Endometrium (tissue), 2 donors: ENCODE measurements around the gene KLK13.

Source experiments
- FAIRE-seq: peaks from 2 replicates; lab custom pipeline; 2012; peaks lifted over from hg19 to GRCh38; lab: Jason Lieb, UNC
- donor health status: control.
- donor health status: control.

Gene KLK13, protein sequence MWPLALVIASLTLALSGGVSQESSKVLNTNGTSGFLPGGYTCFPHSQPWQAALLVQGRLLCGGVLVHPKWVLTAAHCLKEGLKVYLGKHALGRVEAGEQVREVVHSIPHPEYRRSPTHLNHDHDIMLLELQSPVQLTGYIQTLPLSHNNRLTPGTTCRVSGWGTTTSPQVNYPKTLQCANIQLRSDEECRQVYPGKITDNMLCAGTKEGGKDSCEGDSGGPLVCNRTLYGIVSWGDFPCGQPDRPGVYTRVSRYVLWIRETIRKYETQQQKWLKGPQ

DNA sequence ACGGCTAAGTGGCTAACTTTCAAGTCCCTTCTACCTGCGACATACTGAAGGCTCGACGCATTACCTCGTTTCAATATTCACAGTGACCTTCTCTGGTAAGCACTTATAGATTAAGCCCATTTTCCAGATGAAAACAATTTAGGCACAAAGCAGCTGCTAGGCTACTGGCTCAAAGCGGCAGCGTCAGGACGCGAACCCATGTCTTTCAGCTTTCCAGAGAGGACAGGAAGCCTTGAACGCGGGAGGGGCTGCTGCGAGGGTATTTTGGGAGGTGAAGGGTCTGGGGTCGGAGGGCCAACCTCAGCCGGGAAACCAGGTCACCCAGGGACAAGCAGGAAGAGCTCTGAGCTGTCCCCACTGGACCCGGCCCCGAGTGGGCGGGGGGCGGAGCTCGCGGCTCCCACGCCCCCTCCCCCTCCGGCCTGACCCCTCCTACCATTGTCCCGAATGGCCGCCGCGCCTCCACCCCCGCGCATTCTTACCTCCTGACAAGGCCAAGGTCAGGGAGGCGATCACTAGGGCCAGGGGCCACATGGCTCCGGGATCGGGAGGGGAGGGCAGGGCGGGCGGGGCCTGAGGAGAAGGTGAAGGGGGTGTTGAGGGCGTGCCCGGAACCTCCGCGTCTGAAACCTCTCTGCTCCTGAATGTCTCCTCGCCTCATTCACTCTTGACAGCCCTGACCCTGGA, at the start of gene KLK13:
Gene KLK13, minus strand, starts transcription at position 559 of the 687 bp plus-strand sequence. Its CDS starts 25 bp downstream, at position 534.
- no peak for FAIRE-seq

DNA sequence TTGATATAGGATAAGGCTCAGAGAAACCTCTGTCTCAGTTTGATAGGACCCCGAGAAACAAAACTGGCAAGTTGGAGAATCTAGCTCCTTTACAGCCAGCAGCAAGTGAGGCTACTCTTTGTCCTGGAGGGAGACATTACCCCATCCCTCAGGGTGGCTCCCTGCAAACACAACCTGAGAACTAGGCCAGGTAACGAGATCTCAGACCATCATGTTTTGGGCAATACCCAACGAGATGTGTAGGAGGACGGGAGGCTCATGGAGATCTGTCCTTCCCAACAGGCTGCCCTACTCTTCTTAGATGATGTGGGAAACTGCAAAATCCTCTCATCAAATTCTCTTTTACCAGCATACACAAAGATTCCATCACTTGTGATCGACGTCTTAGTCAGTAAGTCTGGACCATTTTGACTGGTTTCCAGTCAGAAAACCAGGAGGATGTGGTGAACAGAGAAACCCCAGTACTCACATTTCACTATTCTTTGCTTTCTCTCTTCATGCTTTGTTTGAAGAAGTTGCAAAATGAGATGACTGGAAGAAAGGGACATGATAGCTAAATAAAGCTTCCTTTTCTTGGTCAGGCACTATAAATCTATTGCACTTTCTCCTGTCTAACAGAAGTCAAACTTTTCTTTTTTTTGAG, 49.3 kb upstream of the KLK13 start:
- no peak for FAIRE-seq

DNA sequence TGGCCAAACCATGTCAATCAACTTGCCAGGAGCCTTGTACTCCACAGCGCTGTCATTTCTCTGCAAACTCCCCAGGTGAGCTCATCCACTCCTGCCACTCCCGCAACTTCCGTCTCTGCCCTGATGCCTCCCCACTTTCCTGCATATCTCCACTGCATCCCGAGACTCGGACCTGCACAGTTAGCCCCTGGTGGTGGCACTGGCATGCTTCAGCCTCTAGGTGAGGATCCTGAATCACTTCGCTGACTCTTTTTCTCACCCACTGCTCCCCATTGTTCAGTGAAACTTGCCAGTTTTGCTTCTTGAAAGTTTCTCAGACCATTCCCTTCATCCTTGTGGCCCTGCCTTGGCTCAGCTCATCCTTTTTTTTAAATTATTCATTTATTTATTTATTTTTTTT, 46.7 kb upstream of the KLK13 start:
- no peak for FAIRE-seq

GRCh38 chr19:51110666-51110971, 45.7 kb upstream of the KLK13 start:
- FAIRE-seq: no peak

DNA sequence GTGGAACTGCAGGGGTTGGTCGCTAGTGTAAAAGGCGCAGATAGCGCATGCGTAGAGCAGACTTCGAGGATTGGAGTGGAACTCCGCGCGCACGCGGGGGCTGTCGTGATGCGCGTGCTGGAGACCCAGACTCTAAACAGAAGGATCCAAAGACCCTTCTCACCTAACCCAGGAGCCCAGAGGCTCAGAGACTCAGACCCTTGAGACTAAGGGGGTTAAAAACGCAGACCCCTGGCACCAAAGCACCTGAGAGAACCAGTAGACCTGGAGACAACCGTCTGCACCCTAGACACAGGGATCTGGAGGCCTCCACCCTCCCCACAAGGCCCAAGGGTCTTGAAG, 43.9 kb upstream of the KLK13 start:
- FAIRE-seq: no peak

DNA sequence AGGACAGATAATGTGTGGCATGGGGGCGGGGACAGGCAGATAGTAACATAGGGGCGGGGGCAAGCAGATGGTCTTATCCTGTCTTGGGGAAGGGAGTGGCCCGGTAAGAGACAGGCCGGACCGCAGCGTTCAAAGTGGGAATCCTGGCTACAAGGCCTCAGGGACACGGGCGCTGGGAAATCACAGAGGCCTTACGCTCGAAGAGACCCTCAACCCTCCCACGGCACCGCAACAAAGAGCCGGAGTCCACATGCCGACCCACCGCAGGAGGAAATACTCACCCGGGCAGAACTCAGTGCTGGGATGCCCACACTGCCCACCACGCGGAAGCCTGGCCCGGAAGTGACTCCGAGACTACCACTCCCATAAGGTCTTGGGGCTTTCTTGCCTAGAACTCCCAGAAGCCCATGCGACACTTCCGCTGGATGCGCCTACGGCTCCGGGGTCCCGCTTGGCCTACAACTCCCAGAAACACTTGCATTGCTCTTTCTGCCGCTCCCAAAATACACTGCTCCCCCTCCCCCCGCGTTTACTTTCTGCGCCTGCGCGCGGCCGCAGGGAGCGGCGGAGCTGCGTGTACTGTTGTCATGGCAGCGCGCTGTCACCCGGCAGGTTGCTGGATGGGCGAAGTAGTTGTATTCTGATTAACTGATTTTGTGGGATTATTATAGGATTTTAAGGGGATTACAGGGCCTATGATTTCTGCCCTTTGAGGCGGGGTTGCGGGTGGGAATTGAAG, 43.3 kb upstream of the KLK13 start, which contains the start of gene CTU1:
Gene CTU1, minus strand, starts transcription at position 344 of the 739 bp plus-strand sequence. CDS start 3,840 bp downstream, outside the sequence.
- peak; percentile 98 for FAIRE-seq

DNA sequence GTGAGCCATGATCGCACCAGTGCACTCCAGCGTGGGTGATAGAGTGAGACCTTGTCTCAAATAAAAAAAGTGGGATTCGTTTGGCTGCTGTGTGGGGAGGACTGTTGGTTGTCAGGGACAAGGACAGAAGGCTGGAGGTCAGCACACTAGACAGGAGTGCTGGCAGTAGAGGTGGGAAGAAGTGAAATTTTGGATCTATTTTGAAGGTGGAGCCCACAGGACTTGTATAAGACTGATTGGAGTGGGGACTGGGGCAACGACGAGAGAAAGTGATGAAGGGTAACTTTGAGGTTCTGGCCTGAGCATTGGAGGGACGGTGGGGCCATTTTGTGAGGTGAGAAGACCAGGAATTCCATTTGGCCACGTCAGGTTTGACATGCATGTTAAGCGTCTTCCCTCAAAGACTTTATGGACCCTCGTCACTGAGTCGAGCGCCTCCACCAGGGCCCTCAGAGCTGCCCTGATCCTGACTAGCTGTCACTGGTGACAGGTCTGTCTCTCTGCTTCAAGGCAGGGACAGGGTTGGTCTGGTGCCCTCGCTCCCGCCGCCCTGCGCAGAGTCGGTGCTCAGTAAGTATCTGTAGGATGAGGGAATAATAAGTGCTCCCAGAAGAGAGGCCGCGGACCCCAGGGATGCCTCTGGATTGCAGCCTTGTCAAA, 42.6 kb upstream of the KLK13 start:
- no peak for FAIRE-seq

GRCh38 chr19:51103926-51104341, 39.0 kb upstream of the KLK13 start:
- no peak for FAIRE-seq

GRCh38 chr19:51102991-51103390, 38.1 kb upstream of the KLK13 start:
- FAIRE-seq: no peak

DNA sequence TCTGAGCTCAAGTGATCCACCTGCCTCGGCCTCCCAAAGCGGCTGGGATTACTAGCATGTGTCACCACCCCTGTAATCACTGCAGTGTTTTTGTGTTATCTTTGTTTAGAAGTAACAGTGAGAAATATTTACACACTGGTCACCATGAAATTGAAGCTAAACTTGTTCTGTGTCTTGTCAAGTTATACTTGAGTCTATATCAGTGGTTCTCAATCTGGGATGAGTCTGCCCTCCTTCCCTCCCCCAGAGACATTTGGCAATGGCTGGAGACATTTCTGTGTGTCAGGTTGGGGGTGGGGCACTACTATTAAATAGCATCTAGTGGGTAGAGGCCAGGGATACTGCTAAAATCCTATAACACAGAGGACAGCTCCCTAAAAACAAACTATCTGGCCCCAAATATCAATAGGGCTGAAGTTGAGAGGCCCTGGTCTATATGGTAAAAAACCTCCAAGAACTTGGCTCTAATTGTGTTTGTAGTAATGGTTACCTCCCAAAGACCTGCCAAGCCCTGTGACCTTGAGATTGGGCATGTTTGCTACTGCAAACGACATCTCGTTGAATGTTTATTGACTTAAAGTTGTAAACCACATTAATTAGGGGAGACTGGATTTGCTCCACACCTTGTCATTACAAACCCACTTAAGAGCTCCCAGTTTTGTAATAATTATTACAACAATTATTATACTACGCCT, 36.4 kb upstream of the KLK13 start:
- FAIRE-seq: no peak

DNA sequence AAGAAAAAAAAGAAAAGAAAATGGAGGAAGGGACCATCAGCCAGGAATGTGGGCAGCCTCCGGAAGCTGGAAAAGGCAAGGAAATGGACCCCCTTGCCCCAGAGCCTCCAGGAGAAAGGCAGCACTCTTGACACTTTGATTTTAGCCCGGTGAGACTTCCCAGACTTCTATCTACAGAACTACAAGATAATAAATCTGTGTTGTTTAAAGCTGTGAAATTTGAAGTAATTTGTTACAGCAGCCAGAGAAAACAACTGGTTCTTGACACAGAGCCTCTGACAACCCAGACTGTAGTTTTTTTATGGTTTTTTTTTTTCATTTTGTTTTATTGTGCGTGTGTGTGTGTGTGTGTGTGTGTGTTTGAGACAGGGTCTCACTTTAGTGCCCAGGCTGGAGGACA, 35.7 kb upstream of the KLK13 start:
- no peak for FAIRE-seq

- no peak for FAIRE-seq
These were observed 34.1 kb upstream of the KLK13 start for GRCh38 chr19:51099047-51099382.

DNA sequence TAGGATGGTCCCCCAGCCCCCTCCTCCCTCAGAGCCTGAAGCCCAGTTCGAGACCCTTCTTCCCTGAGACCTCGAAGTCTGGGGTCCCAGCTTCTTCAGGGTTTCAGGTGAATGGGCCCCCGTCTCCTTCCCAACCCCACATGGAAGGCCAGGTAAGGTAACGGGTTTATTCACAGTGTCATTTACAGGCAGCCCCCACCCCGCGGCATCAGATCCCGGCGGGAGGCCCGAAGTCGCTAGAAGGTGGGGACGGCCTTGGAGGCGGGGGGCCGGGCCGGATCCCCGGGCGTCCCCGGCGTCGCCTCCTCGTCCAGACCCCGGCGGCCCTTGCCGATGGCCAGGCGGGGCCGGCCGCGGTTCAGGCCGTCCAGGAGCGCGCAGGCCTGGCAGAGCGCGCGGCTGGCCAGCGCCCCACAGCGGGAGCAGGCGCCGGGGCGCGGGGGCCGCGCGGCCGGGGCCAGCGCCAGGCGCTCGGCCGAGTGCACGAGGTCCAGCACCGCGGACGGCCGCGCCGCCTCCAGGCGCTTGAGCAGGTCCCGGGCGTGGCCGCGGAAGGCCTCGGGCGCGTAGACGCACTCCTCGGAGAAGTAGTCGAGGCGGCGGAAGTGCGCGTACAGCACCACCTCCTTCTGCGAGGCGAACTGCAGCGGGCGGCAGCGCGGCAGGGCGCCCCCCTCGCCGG, 33.6 kb upstream of the KLK13 start:
- FAIRE-seq: no peak

DNA sequence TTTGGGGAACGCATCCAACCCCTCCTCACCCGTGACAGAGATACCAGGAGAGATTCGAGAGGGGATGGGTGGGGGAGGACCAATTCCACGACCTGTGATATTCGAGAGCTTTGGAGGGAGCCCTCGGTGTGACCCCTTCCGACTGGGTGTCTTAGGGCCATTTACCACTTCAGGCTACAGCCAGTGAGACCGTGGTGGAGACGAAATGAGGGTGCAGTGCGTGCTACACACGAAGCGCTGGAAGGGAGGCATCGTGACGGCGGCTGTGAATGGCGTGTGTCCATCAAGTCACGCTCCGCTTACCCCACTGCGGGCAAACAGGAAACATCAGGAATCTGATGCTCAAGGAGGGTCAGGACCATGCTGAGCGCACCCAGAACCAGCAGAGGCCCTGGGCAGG, 32.9 kb upstream of the KLK13 start:
- no peak for FAIRE-seq

DNA sequence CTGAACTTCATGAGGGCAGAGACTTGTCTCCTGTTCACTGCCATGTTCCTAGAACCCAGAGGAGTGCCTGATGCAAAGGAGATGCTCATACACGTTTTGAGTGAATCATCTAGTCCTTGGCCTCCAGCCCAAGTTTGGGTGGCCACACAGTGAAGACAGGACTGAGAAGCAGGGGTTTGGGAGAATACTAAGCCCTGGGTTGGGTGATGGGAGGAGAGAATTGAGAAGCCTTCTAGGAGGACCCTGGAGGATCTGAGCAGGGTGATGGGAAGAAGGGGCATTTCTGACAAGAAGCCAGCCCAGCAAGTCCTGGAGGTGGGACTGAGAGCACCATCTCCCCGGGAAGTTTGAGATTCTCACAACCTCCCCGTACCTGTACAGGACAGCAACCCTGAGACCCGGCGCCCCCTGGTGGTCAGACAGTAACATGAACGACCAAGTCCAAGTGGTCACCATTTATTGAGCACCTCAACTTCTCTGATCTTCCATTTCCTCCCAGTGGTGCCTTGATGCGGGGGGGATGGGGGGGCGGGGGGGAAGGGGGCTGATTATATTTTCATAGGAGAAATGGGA, 32.4 kb upstream of the KLK13 start:
- no peak for FAIRE-seq

DNA sequence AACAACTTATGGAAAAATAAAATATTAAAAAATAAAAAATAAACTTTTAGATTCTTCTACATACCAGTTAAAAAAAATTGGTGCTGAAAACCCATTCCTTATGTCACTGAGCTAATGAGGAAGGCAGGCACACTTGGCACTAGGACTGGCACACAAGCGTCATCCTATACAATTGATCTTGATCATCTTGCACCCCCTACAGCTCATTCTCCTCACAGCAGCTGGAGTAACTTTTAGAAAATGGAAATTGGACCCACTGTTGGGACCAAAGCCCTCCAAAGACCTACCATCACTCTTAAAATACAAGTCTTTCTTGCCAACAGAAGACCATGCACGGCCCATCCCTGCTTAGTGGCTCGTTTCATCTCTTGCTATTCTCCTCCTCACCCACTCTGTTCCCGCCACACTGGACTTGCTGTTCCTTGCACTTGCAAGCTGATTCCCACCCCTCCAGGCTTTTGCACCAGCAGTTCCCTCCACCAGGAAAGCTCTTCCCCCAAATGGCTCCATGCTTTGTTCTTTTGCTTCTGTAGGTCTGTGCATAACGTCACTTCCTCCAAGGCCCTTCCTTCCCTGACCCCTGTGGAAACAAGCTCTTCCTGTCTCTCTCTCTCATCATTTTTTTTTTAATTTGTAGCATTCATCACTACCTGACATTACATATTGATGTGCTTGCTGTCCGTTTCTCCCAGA, 31.7 kb upstream of the KLK13 start:
- FAIRE-seq: no peak

GRCh38 chr19:51094696-51095279, 29.9 kb upstream of the KLK13 start:
- no peak for FAIRE-seq

- FAIRE-seq: no peak
These were observed 28.8 kb upstream of the KLK13 start for GRCh38 chr19:51093510-51094345.

GRCh38 chr19:51093101-51093500, 28.2 kb upstream of the KLK13 start:
- FAIRE-seq: no peak
